ENCODE results near the gene KMT2C. TPM values are rescaled to one million over a fixed set of nuclear protein-coding genes. Genes with fewer than 3 reads are reported as not detected.
"Not testable (repeated sequence)": the region's sequence is repeated elsewhere in the genome, so short reads cannot be mapped to it uniquely, and the experiment has no call there.

Gene KMT2C
- polyA plus RNA-seq, 1 donor from 2014 or later, result 29.8 TPM

GRCh38 chr7:152312316-152312715 lies 123.5 kb downstream of the KMT2C start:
- H3K27me3 ChIP-seq (ENCODE audit: insufficient read depth, low read depth, low read length), result no peaks in the 10 kb centered on the region
- no peaks in the 10 kb centered on the region for H3K9me3 ChIP-seq (ENCODE audit: low read length)
- H2AFZ ChIP-seq (ENCODE audit: low read depth, low read length), result no peak overlapping the region
- H3K9ac ChIP-seq (ENCODE audit: low read length), result no peak overlapping the region
- TF ChIP-seq SMC3 (conservative IDR thresholded peaks at IDR 0.05; ENCODE audit: poor library complexity) (no peak), EP300 (conservative IDR thresholded peaks at IDR 0.05; ENCODE audit: poor library complexity, severe bottlenecking) (no peak), POLR2AphosphoS5 (IDR thresholded peaks at IDR 0.05) (no peak), RAD21 (conservative IDR thresholded peaks at IDR 0.05) (no peak), EZH2 (IDR thresholded peaks at IDR 0.05; ENCODE audit: borderline replicate concordance, insufficient read depth, low read length, poor library complexity, severe bottlenecking) (no peak), TAF1 (IDR thresholded peaks at IDR 0.05; ENCODE audit: low read depth) (no peak)
- TF ChIP-seq, protein P1, sequence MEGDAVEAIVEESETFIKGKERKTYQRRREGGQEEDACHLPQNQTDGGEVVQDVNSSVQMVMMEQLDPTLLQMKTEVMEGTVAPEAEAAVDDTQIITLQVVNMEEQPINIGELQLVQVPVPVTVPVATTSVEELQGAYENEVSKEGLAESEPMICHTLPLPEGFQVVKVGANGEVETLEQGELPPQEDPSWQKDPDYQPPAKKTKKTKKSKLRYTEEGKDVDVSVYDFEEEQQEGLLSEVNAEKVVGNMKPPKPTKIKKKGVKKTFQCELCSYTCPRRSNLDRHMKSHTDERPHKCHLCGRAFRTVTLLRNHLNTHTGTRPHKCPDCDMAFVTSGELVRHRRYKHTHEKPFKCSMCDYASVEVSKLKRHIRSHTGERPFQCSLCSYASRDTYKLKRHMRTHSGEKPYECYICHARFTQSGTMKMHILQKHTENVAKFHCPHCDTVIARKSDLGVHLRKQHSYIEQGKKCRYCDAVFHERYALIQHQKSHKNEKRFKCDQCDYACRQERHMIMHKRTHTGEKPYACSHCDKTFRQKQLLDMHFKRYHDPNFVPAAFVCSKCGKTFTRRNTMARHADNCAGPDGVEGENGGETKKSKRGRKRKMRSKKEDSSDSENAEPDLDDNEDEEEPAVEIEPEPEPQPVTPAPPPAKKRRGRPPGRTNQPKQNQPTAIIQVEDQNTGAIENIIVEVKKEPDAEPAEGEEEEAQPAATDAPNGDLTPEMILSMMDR (IDR thresholded peaks at IDR 0.05; ENCODE audit: poor library complexity, severe bottlenecking), result no peak
- TF ChIP-seq, protein P2, sequence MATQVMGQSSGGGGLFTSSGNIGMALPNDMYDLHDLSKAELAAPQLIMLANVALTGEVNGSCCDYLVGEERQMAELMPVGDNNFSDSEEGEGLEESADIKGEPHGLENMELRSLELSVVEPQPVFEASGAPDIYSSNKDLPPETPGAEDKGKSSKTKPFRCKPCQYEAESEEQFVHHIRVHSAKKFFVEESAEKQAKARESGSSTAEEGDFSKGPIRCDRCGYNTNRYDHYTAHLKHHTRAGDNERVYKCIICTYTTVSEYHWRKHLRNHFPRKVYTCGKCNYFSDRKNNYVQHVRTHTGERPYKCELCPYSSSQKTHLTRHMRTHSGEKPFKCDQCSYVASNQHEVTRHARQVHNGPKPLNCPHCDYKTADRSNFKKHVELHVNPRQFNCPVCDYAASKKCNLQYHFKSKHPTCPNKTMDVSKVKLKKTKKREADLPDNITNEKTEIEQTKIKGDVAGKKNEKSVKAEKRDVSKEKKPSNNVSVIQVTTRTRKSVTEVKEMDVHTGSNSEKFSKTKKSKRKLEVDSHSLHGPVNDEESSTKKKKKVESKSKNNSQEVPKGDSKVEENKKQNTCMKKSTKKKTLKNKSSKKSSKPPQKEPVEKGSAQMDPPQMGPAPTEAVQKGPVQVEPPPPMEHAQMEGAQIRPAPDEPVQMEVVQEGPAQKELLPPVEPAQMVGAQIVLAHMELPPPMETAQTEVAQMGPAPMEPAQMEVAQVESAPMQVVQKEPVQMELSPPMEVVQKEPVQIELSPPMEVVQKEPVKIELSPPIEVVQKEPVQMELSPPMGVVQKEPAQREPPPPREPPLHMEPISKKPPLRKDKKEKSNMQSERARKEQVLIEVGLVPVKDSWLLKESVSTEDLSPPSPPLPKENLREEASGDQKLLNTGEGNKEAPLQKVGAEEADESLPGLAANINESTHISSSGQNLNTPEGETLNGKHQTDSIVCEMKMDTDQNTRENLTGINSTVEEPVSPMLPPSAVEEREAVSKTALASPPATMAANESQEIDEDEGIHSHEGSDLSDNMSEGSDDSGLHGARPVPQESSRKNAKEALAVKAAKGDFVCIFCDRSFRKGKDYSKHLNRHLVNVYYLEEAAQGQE (IDR thresholded peaks at IDR 0.05; ENCODE audit: borderline replicate concordance), result no peak
- no peaks in the 10 kb centered on the region for H3K36me3 ChIP-seq (ENCODE audit: insufficient read depth, low read length)
- H3K9me2 ChIP-seq (ENCODE audit: insufficient read depth, low read length), result no peaks in the 10 kb centered on the region
- H3K4me2 ChIP-seq (ENCODE audit: low read length), result no peak overlapping the region
- peaks cover 20% of the 10 kb centered on the region for H3K79me2 ChIP-seq (replicated peaks; ENCODE audit: insufficient read depth, low read length)
- H3F3A ChIP-seq (ENCODE audit: insufficient read depth, low read length, poor library complexity, severe bottlenecking), result no peaks in the 10 kb centered on the region
- no peak overlapping the region for H3K27ac ChIP-seq (ENCODE audit: low read length)
- no peaks in the 10 kb centered on the region for H4K20me1 ChIP-seq (ENCODE audit: insufficient read depth)
- no peak overlapping the region for H3K4me3 ChIP-seq (ENCODE audit: low read length)

DNA sequence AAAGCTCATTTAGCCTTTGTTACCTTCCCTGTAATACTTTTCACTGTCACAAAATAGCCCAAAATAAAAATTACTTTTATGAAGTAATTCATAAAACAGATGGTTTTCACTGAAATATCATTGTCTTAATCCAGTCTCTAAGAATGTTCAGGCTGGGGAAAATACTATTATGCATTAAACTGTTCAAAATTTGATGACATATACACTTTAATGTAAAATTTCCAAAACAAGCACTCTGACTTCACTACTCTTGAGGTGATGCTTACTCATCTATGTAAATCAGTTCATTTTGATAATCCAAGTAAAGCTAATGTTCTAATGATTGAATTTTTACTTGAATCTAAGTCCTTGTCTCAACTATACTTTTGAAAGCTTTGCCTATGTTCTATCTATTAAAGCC lies 127.9 kb downstream of the KMT2C start:
- H3K4me2 ChIP-seq (ENCODE audit: low read length), result no peak overlapping the region
- TF ChIP-seq MXI1 (conservative IDR thresholded peaks at IDR 0.05; ENCODE audit: poor library complexity, severe bottlenecking) (no peak), SMC3 (conservative IDR thresholded peaks at IDR 0.05; ENCODE audit: poor library complexity) (no peak), POLR2AphosphoS5 (IDR thresholded peaks at IDR 0.05) (no peak), EZH2 (IDR thresholded peaks at IDR 0.05; ENCODE audit: borderline replicate concordance, insufficient read depth, low read length, poor library complexity, severe bottlenecking) (no peak), TAF1 (IDR thresholded peaks at IDR 0.05; ENCODE audit: low read depth) (no peak), RAD21 (conservative IDR thresholded peaks at IDR 0.05) (no peak), EP300 (conservative IDR thresholded peaks at IDR 0.05; ENCODE audit: poor library complexity, severe bottlenecking) (no peak)
- TF ChIP-seq, protein P1 (IDR thresholded peaks at IDR 0.05; ENCODE audit: poor library complexity, severe bottlenecking), result no peak
- TF ChIP-seq, protein P2 (IDR thresholded peaks at IDR 0.05; ENCODE audit: borderline replicate concordance), result no peak
- H3K79me2 ChIP-seq (replicated peaks; ENCODE audit: insufficient read depth, low read length), result peaks cover 9% of the 10 kb centered on the region
- H3K27me3 ChIP-seq (ENCODE audit: insufficient read depth, low read depth, low read length), result no peaks in the 10 kb centered on the region
- peaks cover 5% of the 10 kb centered on the region for H3K36me3 ChIP-seq (ENCODE audit: insufficient read depth, low read length)
- no peaks in the 10 kb centered on the region for H3K9me3 ChIP-seq (ENCODE audit: low read length)
- no peak overlapping the region for H3K27ac ChIP-seq (ENCODE audit: low read length)
- H3K4me3 ChIP-seq (ENCODE audit: low read length), result no peak overlapping the region
- no peak overlapping the region for H3K9ac ChIP-seq (ENCODE audit: low read length)
- no peaks in the 10 kb centered on the region for H3F3A ChIP-seq (ENCODE audit: insufficient read depth, low read length, poor library complexity, severe bottlenecking)
- H2AFZ ChIP-seq (ENCODE audit: low read depth, low read length), result no peak overlapping the region
- H3K9me2 ChIP-seq (ENCODE audit: insufficient read depth, low read length), result no peaks in the 10 kb centered on the region
- H4K20me1 ChIP-seq (ENCODE audit: insufficient read depth), result no peaks in the 10 kb centered on the region

DNA sequence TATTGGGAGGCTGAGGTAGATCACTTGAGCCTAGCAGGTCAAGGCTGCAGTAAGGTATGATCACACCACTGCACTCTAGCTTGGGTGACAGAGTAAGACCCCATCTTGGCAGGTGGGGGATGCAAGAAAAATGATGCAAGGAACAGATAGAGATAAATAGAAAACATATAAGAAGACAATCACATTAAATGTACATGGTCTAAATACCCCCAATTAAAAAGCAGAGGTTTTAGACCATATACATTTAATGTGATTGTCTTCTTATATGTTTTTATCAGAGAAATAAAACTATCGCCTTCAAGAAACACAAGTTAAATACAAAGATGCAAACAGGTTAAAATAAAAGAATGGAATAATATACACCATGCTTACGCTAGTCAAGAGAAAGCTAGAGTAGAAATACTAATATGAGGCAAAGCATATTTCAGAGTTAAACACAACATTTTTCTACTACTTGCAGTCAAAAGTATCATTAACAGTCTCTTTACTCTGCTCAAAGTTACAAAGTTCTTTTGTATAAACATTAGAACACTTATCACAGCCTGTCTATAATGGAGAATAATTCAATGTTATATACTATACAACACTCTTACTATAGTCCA lies 136.2 kb downstream of the KMT2C start:
- H3K27me3 ChIP-seq (ENCODE audit: insufficient read depth, low read depth, low read length); H3K9me3 ChIP-seq (ENCODE audit: low read length); H3K9ac ChIP-seq (ENCODE audit: low read length); H3K9me2 ChIP-seq (ENCODE audit: insufficient read depth, low read length); H3F3A ChIP-seq (ENCODE audit: insufficient read depth, low read length, poor library complexity, severe bottlenecking); H3K4me2 ChIP-seq (ENCODE audit: low read length); H3K27ac ChIP-seq (ENCODE audit: low read length); H3K4me3 ChIP-seq (ENCODE audit: low read length); H4K20me1 ChIP-seq (ENCODE audit: insufficient read depth); H3K36me3 ChIP-seq (ENCODE audit: insufficient read depth, low read length); H3K79me2 ChIP-seq (replicated peaks; ENCODE audit: insufficient read depth, low read length); H2AFZ ChIP-seq (ENCODE audit: low read depth, low read length): not testable (repeated sequence)
